Medulla oblongata (tissue), 1 donor: ENCODE results near the gene KIF2C.
"Not testable (repeated sequence)": the region's sequence is repeated elsewhere in the genome, so short reads cannot be mapped to it uniquely, and the experiment has no call there.

ENCODE experiments used
- DNase-seq: peaks from one replicate; pipeline ENCODE4 v3.0.0-alpha.2; 2015; ENCODE audit errors: extremely low spot score

KIF2C gene

DNA sequence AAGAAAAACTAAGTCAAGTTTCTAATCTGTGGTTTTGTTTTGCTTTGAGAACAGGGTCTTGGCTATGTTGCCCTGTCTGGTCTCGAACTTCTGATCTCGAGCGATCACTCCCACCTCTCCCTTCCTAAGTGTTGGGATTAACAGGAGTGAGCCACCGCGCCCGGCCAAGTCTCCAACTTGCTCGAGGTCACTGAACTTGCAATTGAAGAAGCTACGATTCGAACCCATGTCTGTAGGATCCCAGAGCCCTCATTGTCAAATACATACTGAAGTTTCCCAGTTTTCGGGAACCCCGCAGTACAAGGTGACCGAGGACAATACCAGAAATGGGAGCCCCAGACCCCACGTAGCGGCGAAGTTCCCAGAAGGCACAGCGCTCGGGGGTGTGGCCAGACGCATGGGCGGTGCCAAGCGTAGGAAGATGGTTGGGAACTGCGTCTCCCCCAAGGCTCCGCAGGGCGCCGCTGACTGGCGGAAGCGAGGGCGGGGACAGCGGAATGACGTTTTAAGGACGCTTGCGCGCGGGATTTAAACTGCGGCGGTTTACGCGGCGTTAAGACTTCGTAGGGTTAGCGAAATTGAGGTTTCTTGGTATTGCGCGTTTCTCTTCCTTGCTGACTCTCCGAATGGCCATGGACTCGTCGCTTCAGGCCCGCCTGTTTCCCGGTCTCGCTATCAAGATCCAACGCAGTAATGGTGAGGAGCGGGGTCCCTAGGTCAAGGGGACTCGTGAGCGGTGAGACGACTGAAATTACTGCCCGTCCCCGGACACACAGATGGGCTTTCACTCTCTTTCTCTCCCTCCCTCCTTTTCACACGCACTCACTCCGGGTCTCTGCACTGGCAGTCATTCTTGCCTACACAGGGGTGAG is at the start of gene KIF2C:
TSS of gene KIF2C (plus strand) at position 531 of the 872 bp plus-strand sequence. CDS start at position 627, 96 bp downstream.
- peak; percentile 98 for DNase-seq

DNA sequence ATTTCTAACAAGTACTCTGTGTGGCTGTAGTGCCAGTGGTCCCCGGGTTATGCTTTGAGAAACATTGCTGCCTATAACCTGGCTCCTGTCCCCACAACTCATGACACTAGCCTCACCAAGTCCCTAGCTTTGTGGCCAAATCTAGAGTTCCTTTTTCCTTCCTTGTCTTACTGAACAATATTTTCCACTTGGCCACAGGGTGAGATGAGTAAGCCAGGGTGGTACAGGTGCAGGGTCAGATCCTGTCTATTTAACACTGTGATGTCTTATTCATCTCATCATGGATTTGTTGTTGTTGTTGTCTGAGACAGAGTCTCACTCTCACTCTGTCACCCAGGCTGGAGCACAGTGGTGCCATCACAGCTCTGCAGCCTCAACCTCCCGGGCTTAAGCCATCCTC is 46.5 kb upstream of the KIF2C start:
- DNase-seq, result no peak

DNA sequence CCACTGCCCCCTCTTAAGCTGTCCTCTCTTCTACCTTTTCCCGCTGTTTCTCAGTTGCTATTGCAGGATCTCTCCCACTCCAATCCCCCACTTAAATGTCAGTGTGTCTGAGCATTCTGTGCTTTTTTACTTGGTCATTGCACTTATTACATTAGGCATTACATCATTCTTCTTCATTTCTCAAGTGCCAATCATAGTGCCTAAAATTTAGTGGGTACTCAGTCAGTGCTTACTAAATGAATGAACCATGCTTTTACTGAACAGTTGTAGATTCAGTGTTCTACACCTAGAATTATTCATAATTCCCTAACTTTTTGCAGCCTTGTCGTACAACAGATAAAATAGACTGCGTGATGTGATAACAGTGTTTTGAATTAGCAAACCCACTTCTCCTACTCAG is 45.7 kb upstream of the KIF2C start:
- no peak for DNase-seq

DNA sequence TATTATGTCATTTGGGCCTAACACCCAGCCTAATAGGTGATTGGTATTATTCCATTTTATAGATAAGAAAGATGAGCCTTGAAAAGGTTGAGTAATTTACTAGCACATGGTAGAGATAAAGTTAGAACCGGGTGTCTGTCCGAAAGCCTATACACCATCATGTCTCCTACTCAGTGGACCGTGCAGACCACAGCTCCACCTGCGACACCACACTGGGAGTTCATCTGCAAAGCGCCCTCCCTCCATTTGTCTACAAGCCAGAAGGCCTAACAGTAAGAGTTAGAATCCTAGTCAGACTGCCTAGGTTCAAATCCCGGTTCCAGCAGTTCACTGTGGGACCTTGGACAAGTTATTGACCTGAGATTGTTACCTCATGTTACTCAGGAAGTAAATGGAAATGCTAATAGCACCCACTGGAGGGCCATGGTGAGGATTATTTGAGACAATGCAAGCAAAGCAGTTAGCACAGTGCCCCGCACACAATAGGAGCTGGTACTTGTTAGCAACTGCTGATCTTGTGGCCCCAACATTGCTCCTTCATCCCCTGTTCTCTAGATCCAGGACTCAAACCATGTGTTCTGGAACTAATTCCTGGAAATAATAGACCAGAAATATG is 44.7 kb upstream of the KIF2C start:
- DNase-seq, result no peak

DNA sequence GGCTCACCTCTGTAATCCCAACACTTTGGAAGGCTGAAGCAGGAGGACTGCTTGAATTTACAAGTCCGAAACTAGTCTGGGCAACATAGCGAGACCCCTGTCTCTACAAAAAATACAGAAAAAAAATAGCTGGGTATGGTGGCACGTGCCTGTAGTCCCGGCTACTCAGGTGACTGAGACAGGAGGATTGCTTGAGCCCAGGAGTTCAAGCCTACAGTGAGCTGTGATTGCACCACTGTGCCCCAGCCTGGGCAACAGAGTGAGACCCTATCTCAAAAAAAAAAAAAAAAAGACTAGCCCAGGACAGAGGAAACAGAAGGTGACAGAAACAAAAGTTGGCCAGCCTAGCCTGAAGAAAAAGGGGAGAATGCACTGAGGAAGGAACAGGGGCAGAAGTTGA is 44.0 kb upstream of the KIF2C start:
- DNase-seq, result no peak

DNA sequence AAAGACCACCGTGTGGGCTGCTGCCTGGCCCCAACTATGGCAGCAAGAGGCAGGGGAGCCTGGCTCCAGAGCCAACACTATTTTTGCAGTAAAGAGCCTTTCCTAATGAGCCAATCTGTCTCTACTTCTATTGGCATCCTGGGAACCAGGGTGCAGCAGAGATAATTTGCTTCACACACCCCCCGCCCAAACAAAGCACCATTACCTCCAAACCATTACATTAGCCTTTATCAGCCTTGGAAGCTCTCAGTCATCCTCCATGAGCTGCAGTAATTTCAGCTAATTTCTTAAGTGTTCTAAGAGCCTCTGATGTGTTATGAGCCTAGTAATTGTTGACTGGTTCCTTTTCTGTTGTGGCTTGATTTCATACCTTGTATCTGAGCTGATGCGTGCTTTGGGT is 43.5 kb upstream of the KIF2C start:
- no peak for DNase-seq

DNA sequence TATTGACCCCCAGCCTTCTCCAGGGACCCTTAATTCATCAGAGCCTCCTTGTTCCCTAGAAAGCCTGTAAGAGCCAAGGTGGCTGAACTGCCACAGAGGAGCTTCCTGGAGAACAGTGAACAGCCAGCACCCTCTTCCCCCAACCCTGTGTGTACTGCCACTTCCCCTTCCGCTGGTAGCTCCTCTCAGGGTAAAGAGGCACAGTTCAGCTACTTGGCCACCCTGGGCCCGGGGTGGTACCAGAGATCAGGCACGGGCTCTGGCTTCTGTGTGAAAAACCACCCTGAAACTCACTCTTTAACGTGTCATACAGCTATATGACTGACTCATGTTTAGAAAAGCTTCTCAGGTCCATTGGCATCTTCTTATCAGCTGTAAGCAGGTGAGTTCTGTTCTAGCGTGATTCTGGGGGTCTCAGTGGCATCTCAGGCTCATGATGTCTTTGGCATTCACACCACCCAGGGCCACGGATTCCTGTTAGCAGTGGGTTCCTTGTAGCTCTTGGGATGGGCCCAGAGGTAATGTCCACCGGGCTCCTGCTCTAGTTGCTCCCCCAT is 42.8 kb upstream of the KIF2C start:
- no peak for DNase-seq

DNA sequence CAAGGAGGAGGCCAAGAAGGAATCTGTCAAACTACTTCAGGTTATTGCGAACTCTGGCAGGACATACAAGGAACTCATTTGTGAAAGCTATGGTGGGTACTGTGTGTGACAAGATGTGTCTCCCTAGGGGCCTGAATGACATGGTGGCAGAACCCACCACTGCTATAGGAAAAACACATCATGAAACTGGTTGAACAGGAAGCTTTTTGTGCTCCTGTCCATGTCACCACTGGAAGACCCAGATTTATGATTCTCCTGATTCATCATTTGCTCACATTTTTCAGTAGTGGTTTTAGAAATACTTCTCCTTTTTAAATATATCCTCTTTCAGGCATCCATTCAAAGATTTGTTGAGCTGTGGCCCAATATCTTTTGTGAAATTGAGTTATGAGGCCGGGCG is 41.5 kb upstream of the KIF2C start:
- DNase-seq, result no peak

DNA sequence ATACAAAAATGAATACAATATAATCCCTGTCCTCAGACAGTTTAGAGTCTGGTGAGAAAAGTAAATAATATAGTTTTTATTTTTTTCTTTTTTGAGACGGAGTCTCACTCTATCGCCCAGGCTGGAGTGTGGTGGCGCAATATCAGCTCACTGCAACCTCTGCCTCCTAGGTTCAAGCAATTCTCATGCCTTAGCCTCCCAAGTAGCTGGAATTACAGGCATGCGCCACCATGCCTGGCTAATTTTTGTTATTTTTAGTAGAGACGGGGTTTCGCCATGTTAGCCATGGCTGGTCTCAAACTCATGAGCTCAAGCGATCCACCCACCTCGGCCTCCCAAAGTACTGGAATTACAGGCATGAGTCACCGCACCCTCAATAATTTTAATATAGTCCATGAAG is 40.3 kb upstream of the KIF2C start:
- DNase-seq, result not testable (repeated sequence)

DNA sequence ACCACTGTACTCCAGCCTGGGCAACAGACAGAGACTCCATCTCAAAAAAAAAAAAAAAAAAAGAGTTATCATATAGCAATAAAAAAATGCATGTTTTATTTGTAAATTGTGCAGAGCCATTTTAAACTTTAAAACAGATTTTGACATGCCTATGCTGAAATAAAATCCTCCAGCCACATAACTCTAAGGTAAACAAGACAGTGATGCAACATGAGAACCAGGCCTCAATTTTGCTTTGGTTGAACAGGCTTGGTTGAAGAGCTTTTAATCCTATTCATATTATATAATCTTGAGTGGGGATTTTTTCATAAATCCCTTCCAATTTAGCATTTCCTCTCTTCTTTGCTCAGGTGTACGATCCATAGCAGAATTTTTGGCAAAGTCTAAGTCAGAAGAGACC is 39.1 kb upstream of the KIF2C start:
- DNase-seq, result no peak

DNA sequence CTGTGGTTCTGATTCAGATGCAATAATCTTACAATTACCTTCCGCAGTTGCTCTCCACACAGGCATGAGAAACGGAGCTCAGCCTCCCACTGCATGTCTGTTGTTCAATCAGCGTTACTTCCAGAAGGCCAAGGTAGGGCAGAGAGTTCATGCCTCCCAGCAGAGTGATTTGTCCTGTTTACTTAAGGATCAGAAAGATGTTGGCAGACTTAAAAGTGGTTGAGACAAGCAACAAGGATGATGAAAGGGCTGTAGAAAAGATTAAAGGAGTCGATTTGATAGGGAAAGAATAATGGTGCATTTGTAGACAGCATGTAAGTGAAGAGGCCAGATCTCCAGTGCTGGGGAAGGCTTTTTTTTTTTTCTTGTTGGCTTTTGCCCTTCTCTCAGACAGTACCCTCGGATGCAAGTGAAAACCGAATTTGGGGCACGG is 38.5 kb upstream of the KIF2C start:
- no peak for DNase-seq

DNA sequence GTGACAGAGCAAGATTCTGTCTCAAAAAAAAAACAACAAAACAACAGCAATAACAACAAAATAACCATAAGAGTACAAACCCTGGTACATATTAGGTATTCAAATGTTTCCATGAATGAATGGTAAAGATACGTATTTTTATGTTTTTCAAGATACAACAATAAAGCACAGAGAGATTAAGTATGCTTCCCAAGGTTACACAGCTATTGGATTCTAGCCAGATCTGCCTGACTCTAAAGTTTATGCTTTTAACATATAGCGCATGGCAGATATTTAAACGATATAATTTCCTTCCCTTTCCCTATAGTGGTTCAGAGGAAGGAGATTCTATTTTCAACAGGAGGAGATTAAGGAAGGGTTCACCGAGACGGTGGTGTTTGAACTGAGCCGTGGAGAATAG is 34.2 kb upstream of the KIF2C start:
- no peak for DNase-seq

DNA sequence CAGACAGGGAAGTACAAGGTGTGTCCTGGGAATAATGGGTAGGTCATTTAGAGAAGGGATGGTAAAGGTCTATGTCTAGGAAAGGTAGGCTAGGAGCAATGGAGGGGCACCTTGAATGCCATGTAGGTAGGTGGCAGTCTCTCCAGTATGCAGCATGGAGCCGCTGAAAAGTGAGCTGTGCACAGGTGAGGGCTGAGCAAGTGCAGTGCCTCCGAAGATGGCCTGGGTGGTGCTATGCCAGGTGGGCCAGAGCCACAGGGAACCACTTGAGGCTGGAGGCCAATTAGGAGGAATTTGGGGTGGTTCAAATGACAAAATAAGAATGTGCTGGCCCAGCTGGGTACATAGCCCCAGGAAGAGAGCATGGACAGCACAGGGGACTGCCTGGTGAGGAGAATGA is 33.7 kb upstream of the KIF2C start:
- DNase-seq, result no peak

DNA sequence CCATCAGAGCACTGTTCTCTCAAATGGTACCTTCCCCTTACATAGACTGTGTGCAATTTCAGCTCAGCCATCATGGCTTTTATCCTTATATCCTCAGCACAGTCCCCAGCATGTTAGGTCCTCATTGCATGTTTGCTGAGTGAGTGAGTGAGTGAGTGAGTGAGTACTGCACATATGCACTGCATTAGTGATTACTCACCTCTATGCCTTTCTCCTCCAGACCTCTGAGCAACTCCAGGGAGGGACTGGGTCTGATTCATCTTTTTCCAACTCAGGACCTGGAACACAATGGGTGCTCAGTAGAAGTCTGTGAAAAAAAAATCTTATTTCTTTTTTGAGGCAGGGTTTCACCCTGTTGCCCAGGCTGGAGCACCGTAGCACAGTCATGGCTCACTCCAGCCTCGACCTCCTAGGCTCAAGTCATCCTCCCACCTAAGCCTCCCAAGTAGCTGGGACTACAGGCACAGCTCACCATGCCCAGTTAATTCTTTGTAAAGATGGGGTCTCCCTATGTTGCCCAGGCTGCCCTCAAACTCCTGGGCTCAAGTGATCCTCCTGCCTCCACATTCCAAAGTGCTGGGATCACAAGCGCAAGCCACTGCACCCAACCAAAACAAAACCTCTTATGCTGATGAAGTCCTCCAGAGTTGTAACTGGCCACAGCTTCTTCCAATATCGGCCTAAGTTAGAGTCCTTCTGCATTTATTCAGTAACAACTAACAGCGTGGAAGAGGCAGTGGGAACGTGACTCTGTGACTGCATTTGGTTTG is 32.3 kb upstream of the KIF2C start:
- DNase-seq, result no peak

DNA sequence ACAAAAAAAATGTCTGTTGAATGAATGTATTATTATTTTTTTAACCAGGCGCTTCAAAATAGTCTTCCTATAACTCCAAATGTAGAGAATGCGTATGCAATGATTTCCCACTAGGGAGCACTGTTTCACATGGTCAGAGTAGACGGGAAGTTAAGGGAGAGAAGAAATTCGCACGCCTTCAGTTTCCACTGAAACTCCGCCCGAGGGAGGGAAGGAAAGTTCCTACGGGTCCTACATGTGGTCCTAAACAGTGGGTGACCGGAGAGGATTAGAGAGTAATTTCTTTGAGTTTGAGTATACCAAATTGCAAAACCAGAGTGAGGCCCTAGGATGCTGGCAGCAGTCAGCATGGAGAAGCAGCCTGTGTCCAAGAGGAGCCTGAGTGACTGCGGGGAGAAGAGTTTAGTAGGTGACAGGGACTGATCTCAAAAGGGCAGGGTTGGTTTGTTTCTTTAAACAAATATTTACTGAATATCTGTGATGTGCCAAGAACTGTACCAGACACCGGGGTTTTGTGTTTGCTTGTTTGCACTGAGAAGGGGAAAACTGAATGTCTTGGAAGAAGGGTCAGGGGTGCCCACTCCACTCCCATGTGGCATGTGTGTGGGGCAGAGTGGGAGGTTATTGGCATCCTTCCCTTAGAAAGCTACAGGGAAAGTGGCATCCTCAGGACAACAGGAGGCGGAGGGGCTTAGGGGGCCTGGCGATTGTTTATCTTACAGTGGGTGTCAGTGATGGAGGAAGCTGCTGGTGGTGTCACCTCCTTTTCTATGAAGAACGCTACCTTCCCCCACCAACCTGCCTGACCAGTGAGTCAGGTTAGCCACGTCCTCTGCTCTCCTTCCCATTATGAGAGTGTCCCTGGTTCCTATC is 31.4 kb upstream of the KIF2C start:
- peak; percentile 82 for DNase-seq

DNA sequence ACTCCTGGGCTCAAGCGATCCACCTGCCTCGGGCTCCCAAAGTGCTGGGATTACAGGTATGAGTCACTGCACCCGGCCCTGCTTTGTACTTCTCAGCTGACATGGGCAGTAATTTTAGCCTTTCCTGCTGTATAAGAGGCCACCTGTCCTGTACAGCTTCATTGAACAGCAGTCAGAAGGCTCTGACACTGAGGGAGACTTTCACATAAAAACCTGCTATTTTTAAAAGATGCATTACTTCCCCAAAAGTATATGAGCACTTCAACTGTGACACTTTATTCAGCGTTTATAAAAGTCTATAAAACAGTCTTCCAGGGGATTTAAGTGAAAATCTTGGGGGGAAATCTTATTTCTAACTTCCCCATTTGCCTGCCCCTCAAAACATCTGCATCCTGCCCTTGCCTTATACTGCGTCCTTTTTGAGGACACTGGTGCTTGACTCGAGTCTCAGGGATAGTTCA is 26.3 kb upstream of the KIF2C start:
- DNase-seq, result no peak

DNA sequence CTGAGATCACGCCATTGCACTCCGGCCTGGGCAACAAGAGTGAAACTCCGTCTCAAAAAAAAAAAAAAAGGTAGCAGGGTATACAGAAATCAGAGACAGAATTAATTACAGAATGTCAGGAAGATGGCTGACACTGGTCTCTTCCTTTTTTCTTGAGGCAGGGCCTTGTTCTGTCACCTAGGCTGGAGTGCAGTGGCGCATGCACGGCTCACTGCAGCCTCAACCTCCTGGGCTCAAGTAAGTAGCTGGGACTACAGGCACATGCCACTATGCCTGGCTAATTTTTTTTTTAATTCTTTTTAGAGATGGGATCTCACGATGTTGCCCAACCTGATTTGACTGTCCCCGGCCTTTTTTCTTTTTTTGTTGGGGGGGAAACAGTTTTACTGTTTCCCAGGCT is 25.1 kb upstream of the KIF2C start:
- no peak for DNase-seq

DNA sequence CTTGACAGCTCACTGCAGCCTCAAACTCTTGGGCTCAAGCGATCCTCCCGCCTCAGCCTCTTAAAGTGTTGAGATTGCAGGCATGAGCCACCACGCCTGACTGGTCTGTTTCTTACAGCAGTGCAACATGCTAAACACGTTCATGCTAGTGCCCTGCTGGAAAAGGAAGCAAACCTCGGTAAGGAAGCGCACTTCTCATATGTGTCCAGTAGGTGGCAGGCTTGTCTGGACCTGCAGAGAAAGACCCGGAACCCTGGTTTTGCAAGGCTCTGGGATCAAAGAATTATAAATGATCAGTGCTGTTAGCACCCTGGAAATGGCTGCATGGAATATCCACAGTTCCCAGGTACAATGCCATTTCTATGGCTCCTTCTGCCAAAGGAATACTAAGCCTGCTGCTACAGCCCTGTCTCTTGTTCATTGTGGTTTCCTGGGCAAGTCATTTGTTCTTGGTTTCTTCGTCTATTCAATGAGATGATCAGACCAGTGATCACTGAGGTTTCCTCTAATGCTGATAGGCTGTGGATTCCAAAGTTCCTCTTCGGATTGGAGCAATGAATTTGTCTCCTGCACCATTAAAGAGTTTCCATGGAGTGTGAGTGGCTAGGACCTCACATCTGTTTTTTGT is 24.6 kb upstream of the KIF2C start:
- peak; percentile 85 for DNase-seq

DNA sequence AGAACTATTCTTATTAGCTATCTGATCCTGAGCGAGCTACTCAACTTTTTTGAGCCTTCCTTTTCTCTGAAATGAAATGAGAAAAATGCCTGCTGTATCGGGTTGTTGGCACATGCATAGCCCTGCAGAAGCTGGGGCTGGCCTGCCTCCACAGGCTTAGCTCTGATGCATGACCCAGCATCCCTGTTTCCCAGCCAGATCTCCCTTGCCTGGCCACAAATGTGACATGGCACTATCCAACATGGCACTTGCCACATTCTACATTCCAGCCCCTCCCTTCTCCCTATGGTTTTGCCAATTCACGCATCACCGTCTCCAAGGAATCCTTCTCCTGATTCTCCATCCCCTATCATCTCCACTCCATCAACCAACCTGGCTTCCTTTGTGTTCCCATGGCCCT is 22.5 kb upstream of the KIF2C start:
- DNase-seq, result no peak

DNA sequence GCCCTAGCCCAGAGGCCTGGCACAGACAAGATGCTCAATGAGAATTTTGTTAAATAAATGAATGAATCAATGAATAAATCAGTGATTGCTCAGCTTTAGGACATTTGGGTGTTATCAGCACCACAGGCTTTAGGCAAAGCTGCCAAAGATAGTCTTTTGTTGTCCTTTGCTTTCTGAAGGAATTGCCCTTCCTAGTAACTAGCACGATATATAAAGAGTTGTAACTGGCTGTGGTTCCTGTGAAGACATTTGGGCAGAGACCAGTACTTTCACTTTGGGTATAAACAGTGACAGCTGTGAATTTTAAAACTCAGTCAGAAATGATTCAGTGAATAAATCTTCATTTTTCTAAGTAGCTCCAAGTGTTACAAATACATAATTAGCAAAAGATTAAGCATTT is 22.0 kb upstream of the KIF2C start:
- no peak for DNase-seq

DNA sequence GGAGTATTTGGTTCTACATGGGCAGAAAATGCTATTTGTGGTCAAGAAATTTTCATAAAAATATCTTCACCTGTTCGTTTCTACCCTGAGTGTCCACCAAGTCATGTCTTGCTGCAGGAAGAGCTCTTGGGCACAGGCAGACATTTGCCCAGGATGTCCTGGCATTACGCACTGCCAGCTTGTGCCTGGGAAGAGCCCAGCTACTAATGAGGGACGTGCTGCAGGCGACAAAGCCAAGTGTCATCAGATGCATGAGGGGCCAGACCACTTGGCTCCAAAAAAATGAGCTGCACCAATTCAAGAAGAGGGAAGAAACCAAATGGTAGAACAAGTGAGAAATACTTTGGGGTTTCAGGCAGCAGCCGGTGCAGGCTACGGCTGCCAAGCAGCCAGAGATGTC is 21.5 kb upstream of the KIF2C start:
- DNase-seq, result no peak
